HT-29 (cell line): ENCODE results near the gene EEPD1. TPM values are rescaled to one million over a fixed set of nuclear protein-coding genes. Genes with fewer than 3 reads are reported as not detected.

Experiments used
- DNase-seq: peaks from one replicate; pipeline ENCODE4 v3.0.0-alpha.2; 2015; ENCODE audit warnings: low spot score
- total RNA-seq: library from RNA; depleted of rRNA; stranded (reverse); fragments of >200 nt; shearing (Covaris generic); gene quantifications from 2 replicates; pipeline ENCODE4 v1.2.3, GENCODE V29; 2014

Gene EEPD1
- total RNA-seq, 1 experiment from 2014 or later: 44.7 TPM

DNA sequence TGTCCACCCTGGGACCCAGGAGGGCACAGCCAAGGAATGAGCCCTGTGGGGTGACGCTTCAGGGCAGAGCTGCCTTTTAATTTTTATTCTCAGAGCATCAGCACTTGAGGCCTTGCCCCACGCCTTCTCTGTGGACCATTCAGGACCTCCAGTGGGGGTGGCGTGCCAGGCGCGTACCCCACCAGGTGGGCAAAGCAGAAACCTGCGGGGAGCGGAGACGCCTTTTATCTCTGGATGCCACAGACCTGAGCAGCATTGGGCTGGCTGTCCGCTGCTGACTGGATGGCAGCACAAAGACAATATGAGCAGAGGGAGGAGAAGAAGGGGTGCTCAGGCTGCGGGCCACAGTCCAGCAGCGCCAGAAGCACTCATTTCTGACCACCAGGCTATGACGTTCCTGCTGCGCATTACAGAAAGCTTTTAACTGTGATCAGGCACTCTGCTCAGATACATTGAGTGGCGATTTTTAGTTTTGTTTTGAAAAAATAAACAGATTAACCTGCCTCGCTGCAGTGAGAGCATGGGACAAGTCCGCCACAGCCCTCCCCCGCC, 146.2 kb downstream of the EEPD1 start:
- DNase-seq: no peak

DNA sequence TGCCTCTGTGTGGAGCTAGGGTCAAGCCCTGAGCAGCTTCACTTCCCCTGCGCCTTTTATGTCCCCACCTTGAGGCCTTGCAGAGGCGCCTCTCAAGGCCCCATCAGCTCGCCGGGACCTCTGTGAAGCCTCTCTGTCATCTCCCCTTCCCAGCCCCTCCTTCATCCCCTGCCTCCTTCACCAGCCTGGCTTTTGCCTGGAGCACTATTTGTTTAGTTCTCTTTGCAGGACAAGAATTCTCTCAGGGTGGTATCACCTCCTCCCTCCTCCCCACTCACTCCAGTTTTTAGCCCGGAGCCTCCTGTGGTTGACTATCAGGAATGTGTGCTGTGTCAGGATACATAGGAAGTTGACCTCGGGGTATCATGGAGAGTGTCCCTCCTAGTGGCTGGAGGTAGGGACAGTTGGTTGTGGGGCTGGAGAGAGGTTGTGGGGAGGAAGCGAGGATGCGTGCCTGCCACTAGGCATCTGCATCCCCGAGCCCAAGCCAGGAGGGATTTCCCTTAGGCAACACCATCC, 146.8 kb downstream of the EEPD1 start:
- DNase-seq: no peak

DNA sequence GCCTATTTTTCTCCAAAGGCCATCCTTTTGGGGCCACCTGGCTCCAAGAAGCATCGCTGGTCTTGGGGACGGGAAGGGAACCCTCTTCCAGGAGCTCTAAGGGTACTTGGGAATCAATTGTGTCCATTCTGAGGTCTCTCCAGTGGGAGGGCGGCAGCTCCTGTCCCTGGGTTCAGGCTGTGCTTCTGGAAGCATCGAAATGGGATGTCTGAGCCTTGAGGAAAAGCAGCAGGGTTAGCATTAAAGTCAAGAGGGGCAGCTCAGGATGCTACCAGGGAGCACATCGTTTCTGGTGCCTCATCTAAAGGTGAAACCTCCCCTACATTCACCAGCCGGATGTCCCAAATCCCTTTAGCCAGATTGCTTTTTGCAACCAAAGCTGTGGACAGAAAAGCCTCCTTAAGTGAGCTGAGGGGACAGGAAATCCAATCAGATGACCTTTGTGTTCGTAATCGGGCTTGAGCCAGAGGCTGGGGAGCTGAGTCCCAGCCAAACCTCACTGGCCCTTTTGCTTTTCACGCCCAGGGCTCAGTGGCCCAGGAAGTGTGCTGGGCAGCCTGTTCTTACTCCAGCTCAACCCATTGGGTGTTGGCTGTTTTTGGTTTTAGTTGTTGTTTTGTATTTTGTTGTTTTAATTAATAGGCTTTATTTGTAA, 147.8 kb downstream of the EEPD1 start:
- DNase-seq: no peak

DNA sequence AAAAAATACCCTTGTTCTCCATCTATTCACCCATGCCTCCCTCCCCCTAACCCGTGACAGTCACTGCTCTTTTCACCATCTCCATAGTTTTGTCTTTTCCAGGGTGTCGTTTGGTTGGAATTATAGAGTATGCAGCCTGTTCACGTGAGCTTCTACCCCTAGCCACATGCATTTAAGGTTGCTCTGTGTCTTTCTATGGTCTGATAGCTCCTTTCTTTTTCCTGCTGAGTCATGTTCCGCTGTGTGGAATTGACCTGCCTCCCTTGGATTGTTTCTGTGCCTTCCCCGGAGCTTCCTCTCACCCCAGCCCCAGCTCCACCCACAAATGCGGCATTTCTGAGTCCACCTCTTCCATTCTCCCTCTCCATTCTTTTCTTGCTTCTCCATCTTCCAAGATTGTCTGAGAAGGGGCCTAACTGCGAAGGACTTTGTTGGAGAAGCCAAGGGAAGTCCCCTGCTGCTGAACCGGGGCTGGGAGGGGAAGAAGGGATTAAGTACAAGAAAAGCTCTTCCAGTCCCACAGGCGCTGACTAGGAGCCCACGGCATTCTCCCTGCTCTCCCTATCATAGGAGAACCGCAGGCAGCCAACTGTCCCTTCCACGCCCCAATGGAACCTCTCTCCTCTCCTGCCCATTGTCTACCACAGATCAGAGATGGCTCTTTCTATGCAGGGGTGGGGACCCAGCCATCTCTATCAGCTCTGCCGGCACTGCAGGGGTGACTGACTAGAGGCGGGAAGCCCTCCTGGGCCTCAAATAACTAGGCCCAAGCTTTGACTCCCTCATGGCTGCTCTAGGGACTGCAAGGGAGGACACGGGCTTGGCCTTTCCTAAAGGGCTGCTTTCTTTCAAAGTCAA, 149.1 kb downstream of the EEPD1 start:
- no peak for DNase-seq

DNA sequence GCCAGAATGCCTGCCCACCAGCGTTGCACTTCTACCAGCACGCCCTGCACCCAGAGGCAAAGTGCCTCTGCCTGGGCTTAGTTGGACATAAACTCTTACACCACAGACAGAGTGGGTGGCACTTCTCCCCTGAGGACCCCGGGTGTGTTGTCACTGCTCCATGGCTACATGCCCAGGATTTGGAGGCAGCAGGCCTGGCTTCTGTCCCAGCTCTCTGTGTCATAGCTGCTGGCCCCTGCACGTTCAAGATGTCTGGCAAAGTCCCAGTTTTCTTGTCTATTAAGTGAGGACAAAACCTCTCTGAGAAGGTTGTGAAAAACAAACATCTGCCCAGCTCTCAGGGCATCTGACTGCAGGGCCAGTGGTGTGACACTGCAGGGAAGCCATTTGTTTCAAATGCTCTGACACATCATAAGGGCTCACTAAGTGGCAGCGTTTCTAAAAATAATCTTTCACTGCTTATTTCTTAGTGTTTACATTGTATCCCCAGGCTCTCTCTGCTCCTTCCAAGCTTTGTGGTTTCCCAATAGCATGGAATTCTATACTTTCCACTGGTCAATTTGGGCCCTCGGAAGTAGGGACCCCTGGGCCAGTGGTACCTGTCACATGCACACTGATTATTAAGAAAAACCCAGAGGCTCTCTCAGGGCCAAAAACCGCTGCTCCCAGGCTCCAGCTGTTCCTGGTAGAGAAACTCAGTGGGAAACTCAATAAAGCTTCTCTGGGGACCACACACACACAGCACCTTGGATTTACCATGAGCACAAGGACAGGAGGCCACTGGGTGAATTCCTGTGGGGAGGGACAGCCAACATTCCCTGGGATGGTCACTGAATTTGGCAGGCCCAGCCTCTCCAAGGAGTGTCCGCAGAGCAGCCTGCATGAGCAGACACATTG, 150.4 kb downstream of the EEPD1 start:
- DNase-seq: peak; percentile 51

DNA sequence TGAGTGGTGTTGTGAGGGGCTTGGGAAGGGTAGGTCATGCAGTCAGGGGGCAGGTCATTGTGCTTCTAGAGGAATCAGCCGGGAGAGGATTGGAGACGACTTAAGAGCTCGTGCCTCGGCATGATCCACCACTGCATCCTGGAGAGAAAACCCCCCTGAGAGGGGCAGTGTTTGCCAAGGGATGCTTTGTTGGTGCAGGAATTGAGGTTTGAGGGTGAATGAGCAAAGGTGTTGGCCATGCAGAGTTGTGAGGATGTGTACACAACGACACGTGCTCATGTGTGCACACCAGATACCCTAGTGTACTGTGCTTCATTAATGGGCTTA, 151.0 kb downstream of the EEPD1 start:
- no peak for DNase-seq

DNA sequence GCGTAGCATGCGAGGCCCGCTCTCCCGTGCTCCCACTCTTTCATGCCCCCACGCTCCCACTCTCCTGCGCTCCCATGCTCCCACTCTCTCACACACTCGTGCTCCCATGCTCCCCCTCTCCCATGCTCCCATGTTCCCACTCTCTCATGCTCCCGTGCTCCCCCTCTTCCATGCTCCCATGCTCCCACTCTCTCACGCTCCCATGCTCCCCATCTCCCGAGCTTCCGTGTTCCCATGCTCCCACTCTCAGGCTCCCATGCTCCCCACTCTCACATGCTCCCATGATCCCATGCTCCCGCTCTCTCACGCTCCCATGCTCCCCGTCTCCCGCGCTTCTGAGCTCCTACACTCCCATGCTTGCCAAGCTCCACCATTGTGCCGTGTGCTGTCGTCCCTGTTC, 152.2 kb downstream of the EEPD1 start:
- no peak for DNase-seq

DNA sequence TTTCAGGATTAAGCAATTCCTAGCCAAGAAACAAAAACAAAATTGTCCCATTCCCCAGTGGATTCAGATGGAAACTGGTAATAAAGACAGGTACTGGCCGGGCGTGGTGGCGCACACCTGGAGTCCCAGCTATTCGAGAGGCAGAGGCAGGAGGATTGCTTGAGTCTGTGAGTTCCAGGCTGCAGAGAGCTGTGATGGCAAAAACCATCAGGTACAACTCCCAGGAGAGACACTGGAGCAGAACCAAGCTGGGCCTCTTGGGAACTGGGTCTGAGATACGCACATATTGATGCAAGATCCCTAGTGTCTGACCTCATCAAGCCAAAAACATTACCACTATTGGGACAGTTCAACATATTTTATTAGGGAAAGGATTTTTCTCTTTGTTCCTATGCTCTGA, 152.6 kb downstream of the EEPD1 start:
- DNase-seq: no peak

DNA sequence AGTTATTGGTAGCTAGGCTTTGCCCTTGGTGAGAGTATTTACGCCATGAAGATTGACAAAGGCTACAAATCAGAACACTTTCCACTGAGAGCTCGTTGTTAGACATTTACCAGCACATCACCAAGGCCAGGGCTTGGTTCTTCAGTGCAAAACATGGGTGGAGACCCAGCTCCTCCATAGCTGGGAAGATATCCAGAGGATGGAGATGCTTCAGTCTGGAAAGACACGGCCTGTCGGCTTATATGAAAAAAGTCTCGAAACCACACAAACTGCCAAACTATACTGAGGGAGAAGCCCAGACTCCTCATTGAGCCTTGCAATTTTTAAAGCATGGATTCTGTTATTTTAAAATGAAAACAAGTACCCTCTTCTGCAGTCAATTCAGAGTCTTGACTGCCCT, 153.2 kb downstream of the EEPD1 start:
- DNase-seq: no peak

DNA sequence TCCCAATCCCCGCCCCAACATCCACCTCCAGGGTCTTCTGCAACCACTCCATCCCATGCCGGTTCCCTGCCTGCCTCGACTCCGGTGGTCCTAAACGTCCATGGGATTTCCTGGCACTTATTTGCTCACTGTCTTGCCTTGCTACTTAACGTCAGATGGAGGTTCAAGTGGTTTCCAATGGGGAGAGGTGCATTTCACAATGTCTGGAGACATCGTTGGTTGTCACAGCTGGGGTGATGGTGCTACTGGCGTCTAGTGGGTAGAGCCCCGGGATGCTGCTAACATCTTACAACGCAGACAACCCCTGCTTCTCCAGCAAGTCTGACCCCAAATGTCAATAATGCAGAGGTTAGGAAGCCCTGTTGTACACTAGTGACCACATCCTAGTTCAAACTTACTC, 153.7 kb downstream of the EEPD1 start:
- no peak for DNase-seq

DNA sequence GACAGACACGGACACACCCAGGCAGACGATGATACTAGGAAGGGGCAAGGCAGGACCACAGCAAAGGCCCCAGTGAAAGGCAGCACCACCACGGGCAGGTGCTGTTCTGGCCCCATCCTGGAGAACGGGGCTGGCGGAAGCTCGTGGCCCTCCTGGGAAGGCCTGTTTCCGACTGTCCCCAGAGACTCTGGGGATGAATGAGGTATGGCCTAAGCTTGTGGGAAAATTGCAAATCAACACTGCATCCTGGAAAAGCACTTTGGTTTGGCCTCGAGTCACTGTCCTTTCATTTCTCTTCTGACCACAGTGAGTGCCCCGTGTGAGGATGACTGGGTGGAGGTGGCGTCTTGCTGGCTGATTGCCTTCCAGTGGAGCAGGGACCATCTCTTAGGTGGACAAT, 155.0 kb downstream of the EEPD1 start:
- no peak for DNase-seq

DNA sequence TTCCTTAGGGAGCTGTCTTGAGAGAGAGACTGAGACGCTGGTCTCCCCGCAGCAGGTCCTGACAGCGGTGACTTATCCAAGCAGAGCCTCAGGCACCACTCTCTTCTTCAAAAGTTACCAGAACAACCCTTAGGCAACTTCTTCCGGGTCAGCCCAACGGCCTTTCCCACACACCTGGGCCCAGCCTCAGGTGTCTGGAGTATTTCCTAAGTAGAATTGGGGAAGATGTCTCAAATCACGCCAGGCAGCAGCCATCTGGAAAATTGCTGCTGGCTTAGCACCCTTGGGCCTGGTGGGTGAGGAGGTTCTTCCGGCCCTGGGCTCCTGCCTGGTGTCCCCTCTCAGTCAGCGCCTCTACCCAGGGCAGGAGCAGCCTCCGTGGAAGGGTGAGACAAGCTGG, 156.2 kb downstream of the EEPD1 start:
- no peak for DNase-seq

DNA sequence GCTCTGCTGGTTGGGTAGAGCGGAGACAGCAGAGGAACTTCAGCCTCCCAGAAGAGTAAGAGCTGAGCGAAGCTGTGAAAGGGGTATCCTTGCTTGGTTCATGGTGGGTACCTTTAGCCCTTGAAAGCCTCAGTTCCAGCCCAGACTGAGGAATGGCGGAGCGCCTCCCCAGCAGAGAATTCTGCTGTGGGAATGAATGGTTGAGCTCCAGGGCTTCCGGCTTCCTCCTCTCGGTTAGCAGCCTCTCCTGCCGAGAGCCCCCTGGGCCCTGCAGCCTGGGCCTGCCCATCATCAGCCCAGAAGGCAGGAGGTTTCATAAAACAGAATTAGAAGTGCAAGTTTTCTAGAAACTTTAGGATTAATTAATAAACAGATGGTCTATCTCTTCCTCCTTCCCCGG, 156.7 kb downstream of the EEPD1 start:
- no peak for DNase-seq

DNA sequence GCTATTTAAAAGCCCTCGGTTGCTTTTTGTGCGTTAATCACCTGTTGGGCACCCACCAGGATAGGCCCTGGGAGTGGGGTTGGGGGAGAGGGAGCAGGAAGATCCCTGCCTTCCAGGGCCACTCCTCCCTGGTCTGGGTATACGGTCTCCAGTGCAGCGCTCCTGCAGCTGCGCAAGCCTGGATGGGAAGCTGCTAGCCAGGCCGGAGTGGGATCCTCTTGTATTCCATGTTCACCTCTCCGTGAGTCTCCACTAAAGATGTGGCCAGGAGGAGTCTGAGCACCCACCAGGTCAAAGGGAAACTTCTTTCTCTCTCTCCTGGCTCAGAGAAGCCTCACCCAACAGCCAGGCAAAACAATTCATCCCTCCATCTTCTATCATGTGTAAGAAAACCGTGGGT, 157.8 kb downstream of the EEPD1 start:
- no peak for DNase-seq

DNA sequence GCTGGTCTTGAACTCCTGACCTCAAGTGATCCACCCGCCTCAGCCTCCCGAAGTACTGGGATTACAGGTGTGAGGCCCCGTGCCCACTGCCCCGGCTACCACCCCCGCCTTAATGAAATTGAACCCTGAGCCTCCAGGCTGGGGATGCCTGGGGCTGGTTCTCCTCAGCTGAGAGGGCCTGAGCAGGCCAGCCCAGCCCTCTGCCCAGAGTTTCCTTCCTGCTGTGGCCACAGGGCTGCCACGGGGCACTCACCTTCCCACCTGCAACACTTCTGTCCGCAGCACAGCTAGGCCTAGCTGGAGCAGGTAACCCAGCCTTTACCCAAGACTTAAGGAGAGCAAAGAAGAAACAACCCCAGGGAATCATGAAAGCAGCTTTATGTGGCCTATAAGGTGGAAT, 158.5 kb downstream of the EEPD1 start:
- DNase-seq: no peak

DNA sequence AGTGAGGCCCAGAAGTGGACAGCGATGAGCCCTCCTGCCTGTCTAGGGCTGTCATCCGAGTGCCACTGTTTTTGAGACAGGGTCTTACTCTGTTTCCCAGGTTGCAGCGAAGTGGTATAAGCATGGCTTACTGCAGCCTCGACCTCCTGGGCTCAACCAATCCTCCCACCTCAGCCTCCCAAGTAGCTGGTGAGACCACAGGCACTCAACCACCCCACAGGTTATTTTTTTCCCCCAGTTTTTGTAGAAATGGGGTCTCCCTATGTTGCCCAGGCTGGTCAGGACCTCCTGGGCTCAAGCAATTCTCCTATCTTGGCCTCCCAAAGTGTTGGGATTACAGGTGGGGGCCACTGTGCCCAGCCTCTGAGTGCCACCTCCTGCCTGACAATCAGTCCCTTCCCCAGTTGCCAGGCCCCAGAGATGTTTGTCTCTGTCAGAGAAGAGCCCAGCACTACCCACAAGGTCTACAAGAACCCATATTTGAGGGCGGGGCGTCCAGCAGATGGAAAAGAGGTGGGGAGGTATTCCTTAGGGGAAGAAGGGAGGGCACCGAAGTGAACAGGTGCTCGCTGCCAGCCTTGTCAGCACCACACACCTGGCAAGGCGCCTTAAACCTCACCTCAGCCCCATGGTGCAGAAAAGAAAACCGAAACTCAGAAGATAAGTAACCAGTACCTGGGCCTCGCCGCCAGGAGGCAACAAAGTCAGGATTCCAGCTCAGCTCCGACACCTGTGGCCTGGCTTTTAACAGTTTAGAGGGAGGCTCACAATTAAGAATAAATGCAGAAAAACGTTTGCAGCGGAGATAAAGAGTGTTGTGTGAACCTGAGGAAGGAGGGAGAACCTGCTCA, 159.2 kb downstream of the EEPD1 start:
- peak; percentile 83 for DNase-seq

DNA sequence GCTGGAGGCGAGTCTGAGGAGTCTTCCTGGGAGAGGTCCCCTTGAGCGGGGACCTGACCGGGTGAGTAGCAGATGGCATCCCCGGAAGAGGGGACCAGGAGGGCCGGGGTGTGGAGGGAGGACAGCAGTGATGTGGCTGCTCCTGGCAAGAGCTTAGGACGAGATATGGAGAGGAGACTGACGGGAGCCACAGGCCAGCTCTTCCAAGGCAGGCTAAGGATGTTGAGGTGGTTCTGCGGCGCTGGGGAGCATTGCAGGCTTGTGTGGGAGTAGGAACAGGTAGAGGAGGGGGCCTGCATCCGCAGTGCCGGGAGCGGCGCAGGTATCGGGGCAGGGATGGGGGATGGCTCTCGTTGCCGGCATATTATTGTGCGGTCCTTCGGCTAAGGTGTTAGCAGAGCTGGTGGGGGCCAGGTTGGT, 159.9 kb downstream of the EEPD1 start:
- DNase-seq: no peak

DNA sequence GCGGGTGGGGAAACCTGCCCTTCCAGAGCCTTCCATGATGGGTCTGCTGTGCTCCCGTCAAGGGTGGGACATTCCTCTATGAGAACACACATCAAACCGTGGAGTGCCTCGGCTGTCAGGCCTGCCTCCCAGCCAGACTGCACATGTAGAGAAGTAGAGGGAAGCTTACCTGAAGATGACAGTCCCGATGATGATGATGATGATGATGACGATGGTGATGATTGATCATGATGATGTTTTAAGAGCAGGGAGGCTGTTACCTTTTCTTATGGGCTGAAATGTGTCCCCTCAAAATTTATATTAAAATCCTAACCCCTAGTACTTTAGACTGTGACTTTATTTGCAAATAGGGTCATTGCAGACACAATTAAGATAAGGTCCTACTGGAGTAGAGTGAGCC, 160.6 kb downstream of the EEPD1 start:
- no peak for DNase-seq

DNA sequence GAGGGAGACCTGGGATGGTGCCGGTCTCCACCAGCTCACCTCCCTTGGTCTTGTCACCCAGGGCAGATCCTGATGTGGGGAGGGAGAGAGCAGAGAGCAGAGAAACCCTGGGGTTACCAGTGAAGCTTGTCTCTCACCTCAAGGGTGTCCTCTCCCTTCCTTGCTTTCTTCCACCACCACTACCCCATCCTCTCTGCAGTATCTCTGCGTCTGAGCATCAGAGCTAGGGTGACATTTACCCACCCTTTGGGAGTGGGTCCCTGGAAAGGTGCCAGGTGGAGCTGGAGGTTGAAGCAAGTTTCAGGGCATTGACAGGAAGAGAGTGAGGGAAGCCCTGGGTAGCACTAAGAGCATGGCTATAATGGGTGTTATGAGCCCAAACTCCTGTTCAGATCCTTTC, 161.4 kb downstream of the EEPD1 start:
- no peak for DNase-seq

DNA sequence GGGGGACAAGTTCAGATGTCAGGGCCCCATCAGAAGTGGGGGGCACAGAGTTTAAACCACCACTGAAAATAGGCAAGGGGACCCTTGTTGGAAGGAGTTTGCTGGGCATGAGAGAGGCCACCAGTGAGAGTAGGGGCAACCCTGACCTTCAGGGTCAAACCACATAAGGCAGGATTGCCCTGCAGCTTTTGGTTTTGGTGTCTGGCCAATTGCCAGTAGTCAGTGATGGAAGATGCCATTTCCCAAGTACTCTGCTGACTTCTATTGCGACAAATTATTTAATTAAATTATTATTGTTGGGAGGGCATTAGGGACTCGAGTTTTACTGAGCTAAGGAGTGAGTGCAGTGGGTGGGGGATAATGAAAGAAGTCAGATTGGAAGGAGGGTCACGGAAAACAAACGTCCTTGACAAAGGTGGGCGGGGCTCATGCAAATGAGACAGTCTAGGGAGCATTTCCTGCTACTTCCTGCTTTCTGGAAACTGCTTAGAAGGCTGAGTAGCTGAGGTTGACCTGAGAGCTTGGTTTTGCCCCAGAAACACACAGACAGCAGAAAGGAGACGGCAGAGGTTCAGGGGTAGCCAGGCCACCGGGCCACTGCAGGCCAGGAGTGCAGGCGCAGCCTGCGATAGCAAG, 162.4 kb downstream of the EEPD1 start:
- peak; percentile 19 for DNase-seq
